Neural progenitor cell (in vitro differentiated cells): ENCODE data around the gene MID1. TPM values are rescaled to one million over a fixed set of nuclear protein-coding genes. Genes with fewer than 3 reads are reported as not detected.

Experiments used
- DNase-seq: peaks from one replicate; pipeline ENCODE4 v3.0.0-alpha.2; 2016; ENCODE audit warnings: low spot score
- H2AFZ ChIP-seq: fragments of 200-600 bp; sonication (generic); replicated peaks from 2 replicates; pipeline ENCODE4 v1.6.1; 2016; ENCODE audit warnings: antibody characterized with exemption
- H3F3A ChIP-seq: fragments of 200-600 bp; sonication (generic); 2 replicates; pipeline ENCODE4 v1.6.1; 2016; ENCODE audit warnings: antibody characterized with exemption, low read depth
- H3K27ac ChIP-seq: fragments of 200-600 bp; sonication (generic); 2 replicates; pipeline ENCODE4 v1.5.1; 2016; ENCODE audit warnings: mild to moderate bottlenecking
- H3K27me3 ChIP-seq: fragments of 200-600 bp; sonication (generic); 2 replicates; pipeline ENCODE4 v1.6.1; 2016; ENCODE audit warnings: mild to moderate bottlenecking, moderate library complexity
- H3K36me3 ChIP-seq: fragments of 200-600 bp; sonication (generic); 2 replicates; pipeline ENCODE4 v1.5.1; 2016
- H3K4me1 ChIP-seq: fragments of 200-600 bp; sonication (generic); 2 replicates; pipeline ENCODE4 v1.6.1; 2016; ENCODE audit warnings: mixed run types
- H3K4me2 ChIP-seq: fragments of 200-600 bp; sonication (generic); 2 replicates; pipeline ENCODE4 v1.6.1; 2016
- H3K4me3 ChIP-seq: fragments of 200-600 bp; sonication (generic); 2 replicates; pipeline ENCODE4 v1.5.1; 2016
- H3K79me2 ChIP-seq: fragments of 200-600 bp; sonication (generic); 2 replicates; pipeline ENCODE4 v1.6.1; 2016; ENCODE audit warnings: low read depth
- H3K9ac ChIP-seq: fragments of 200-600 bp; sonication (generic); 2 replicates; pipeline ENCODE4 v1.6.1; 2016
- H3K9me3 ChIP-seq: fragments of 200-600 bp; sonication (generic); 2 replicates; pipeline ENCODE4 v1.5.1; 2016; ENCODE audit warnings: low read depth
- H4K20me1 ChIP-seq: fragments of 200-600 bp; sonication (generic); 2 replicates; pipeline ENCODE4 v1.6.1; 2016; ENCODE audit warnings: low read depth
- H3K27ac Mint-ChIP-seq: 3 replicates; pipeline ENCODE4 v1.8.0; 2021; ENCODE audit warnings: mixed read lengths
- H3K27me3 Mint-ChIP-seq: 2 replicates; pipeline ENCODE4 v1.8.0; 2022; ENCODE audit warnings: low read depth, mild to moderate bottlenecking, inconsistent platforms, moderate library complexity, mixed read lengths; ENCODE audit not compliant: insufficient read depth
- H3K36me3 Mint-ChIP-seq: 3 replicates; pipeline ENCODE4 v1.8.0; 2021; ENCODE audit warnings: mixed read lengths
- H3K4me1 Mint-ChIP-seq: 3 replicates; pipeline ENCODE4 v1.8.0; 2021; ENCODE audit warnings: mixed read lengths
- H3K4me3 Mint-ChIP-seq: 3 replicates; pipeline ENCODE4 v1.8.0; 2021; ENCODE audit warnings: mild to moderate bottlenecking, moderate library complexity, mixed read lengths
- H3K9me3 Mint-ChIP-seq: 3 replicates; pipeline ENCODE4 v1.8.0; 2020; ENCODE audit warnings: mixed read lengths
- CTCF ChIP-seq: fragments of 200-600 bp; sonication (generic); IDR thresholded peaks from 2 replicates; pipeline ENCODE4 v1.5.1; 2017; ENCODE audit warnings: antibody characterized with exemption, mild to moderate bottlenecking
- EZH2 ChIP-seq: fragments of 200-600 bp; sonication (generic); IDR thresholded peaks from 2 replicates; pipeline ENCODE4 v1.6.1; 2017; ENCODE audit warnings: antibody characterized with exemption, mild to moderate bottlenecking, moderate library complexity
- EZH2phosphoT487 ChIP-seq: fragments of 200-600 bp; sonication (generic); IDR thresholded peaks from 2 replicates; pipeline ENCODE4 v1.6.1; 2017; ENCODE audit warnings: antibody characterized with exemption
- total RNA-seq: library from RNA; depleted of rRNA; stranded (reverse); fragments of >200 nt; gene quantifications from 2 replicates; pipeline ENCODE4 v1.2.3, GENCODE V29; 2015; ENCODE audit warnings: low replicate concordance

The MID1 gene
- total RNA-seq, 1 donor from 2014 or later = 29.5 TPM

GRCh38 chrX:10516781-10517322 is 103.5 kb downstream of the MID1 start:
- no peaks in the 10 kb centered on the region for H3K36me3 ChIP-seq
- no peaks in the 10 kb centered on the region for H3K27me3 Mint-ChIP-seq

GRCh38 chrX:10514891-10515290 is 105.5 kb downstream of the MID1 start:
- Mint-ChIP-seq H3K27me3 (no peaks in the 10 kb centered on the region), H3K36me3 (peaks cover 43% of the 10 kb centered on the region), H3K4me3 (no peak overlapping the region), H3K4me1 (peaks cover 19% of the 10 kb centered on the region), H3K9me3 (peaks cover 8% of the 10 kb centered on the region), H3K27ac (no peak overlapping the region)
- Histone ChIP-seq H3K9ac (no peak overlapping the region), H4K20me1 (peaks cover 7% of the 10 kb centered on the region), H3F3A (peaks cover under 1% of the 10 kb centered on the region), H3K4me2 (no peak overlapping the region), H3K27me3 (peaks cover 5% of the 10 kb centered on the region), H3K9me3 (no peaks in the 10 kb centered on the region), H3K79me2 (no peaks in the 10 kb centered on the region), H3K27ac (no peak overlapping the region), H3K4me3 (no peak overlapping the region), H2AFZ (no peak overlapping the region), H3K4me1 (no peaks in the 10 kb centered on the region), H3K36me3 (no peaks in the 10 kb centered on the region)
- no peak for DNase-seq
- TF ChIP-seq CTCF (no peak), EZH2phosphoT487 (no peak), EZH2 (no peak)

More at GRCh38 chrX:10516781-10517322, 103.5 kb downstream of the MID1 start:
- Histone ChIP-seq H4K20me1 (peaks cover 3% of the 10 kb centered on the region), H2AFZ (no peak overlapping the region), H3K27ac (no peak overlapping the region), H3F3A (no peaks in the 10 kb centered on the region), H3K79me2 (no peaks in the 10 kb centered on the region), H3K4me1 (no peaks in the 10 kb centered on the region), H3K27me3 (no peaks in the 10 kb centered on the region), H3K9me3 (no peaks in the 10 kb centered on the region), H3K4me3 (no peak overlapping the region), H3K9ac (no peak overlapping the region), H3K4me2 (no peak overlapping the region)
- H3K4me3 Mint-ChIP-seq = no peak overlapping the region
- TF ChIP-seq EZH2phosphoT487 (no peak), CTCF (no peak), EZH2 (no peak)
- peaks cover 15% of the 10 kb centered on the region for H3K4me1 Mint-ChIP-seq
- no peak for DNase-seq
- peaks cover 48% of the 10 kb centered on the region for H3K36me3 Mint-ChIP-seq
- H3K27ac Mint-ChIP-seq = no peak overlapping the region
- H3K9me3 Mint-ChIP-seq = peaks cover 8% of the 10 kb centered on the region

DNA sequence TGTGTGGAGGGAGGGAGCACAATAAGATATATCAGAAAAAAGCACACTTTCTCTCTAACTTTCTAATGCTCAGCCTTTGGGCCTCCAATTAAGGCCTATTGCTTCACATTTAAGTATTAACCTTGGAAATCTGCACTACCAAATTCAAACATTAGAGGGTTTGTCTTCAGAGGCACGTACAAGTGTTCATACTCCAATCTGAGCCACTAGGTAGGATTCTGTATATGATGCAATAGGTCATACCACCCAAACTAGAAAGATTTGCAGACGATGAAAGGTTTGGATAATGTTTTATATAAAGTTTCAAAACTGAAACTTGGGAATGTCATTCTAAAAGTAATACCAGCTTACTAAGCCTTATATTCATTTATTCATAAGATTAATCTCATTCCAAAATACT is 106.4 kb downstream of the MID1 start:
- Histone ChIP-seq H3K9me3 (no peaks in the 10 kb centered on the region), H3K4me1 (peaks cover 3% of the 10 kb centered on the region), H3K27ac (no peak overlapping the region), H3K4me2 (no peak overlapping the region), H2AFZ (no peak overlapping the region), H3K79me2 (no peaks in the 10 kb centered on the region), H3F3A (peaks cover 9% of the 10 kb centered on the region), H4K20me1 (peaks cover 16% of the 10 kb centered on the region), H3K9ac (no peak overlapping the region), H3K27me3 (peaks cover 5% of the 10 kb centered on the region), H3K4me3 (no peak overlapping the region), H3K36me3 (no peaks in the 10 kb centered on the region)
- TF ChIP-seq EZH2phosphoT487 (no peak), EZH2 (no peak), CTCF (no peak)
- no peak for DNase-seq
- peaks cover 44% of the 10 kb centered on the region for H3K36me3 Mint-ChIP-seq
- no peaks in the 10 kb centered on the region for H3K27me3 Mint-ChIP-seq
- no peak overlapping the region for H3K4me3 Mint-ChIP-seq
- H3K27ac Mint-ChIP-seq = no peak overlapping the region
- H3K4me1 Mint-ChIP-seq = peaks cover 26% of the 10 kb centered on the region
- H3K9me3 Mint-ChIP-seq = peaks cover 8% of the 10 kb centered on the region
